ENCODE measurements around the gene SRBD1. TPM values are rescaled to one million over a fixed set of nuclear protein-coding genes. Genes with fewer than 3 reads are reported as not detected.

Gene SRBD1
- total RNA-seq, 2 experiments from 2014 or later = 19.4 to 20.0 TPM

- no peaks in the 10 kb centered on the region for H3K4me1 Mint-ChIP-seq
- no peaks in the 10 kb centered on the region for H3K27me3 Mint-ChIP-seq
- peaks cover 11% of the 10 kb centered on the region for H3K36me3 Mint-ChIP-seq (ENCODE audit: low read depth)
- ChIA-PET CTCF (interaction anchor here (0.6 to 1.4 kb wide), 2 partner anchors 11 to 22 kb away, joined by 3 to 6 read pairs; no protein-coding TSS in a partner anchor), POLR2A (no interaction called here)
- no peak overlapping the region for H3K27ac Mint-ChIP-seq
- peaks cover 13% of the 10 kb centered on the region for H3K9me3 Mint-ChIP-seq
- H3K4me3 Mint-ChIP-seq = no peak overlapping the region
- DNase-seq = no peak
Observed at GRCh38 chr2:45505138-45505537, 105.9 kb downstream of the SRBD1 start.

- peaks cover 11% of the 10 kb centered on the region for H3K36me3 Mint-ChIP-seq (ENCODE audit: low read depth)
- CTCF ChIA-PET = no interaction called here
- peaks cover 16% of the 10 kb centered on the region for H3K4me1 Mint-ChIP-seq
- no peak for DNase-seq
- POLR2A ChIA-PET = no interaction called here
- H3K27ac Mint-ChIP-seq = no peak overlapping the region
- H3K27me3 Mint-ChIP-seq = no peaks in the 10 kb centered on the region
- H3K4me3 Mint-ChIP-seq = no peak overlapping the region
- peaks cover 12% of the 10 kb centered on the region for H3K9me3 Mint-ChIP-seq
Observed at GRCh38 chr2:45498661-45499550, 112.2 kb downstream of the SRBD1 start.

- peaks cover 6% of the 10 kb centered on the region for H3K36me3 Mint-ChIP-seq (ENCODE audit: low read depth)
- DNase-seq = no peak
- H3K27me3 Mint-ChIP-seq = no peaks in the 10 kb centered on the region
- peaks cover 5% of the 10 kb centered on the region for H3K9me3 Mint-ChIP-seq
- CTCF ChIA-PET = interaction anchor here (1.0 kb wide), 1 partner anchor 10 kb away, joined by 3 read pairs; no protein-coding TSS in a partner anchor
- H3K4me1 Mint-ChIP-seq = peaks cover 16% of the 10 kb centered on the region
- H3K27ac Mint-ChIP-seq = no peak overlapping the region
- POLR2A ChIA-PET = no interaction called here
- H3K4me3 Mint-ChIP-seq = no peak overlapping the region
Observed at GRCh38 chr2:45497355-45497754, 113.7 kb downstream of the SRBD1 start.

- H3K27me3 Mint-ChIP-seq = no peaks in the 10 kb centered on the region
- no peak overlapping the region for H3K4me3 Mint-ChIP-seq
- no peak for DNase-seq
- POLR2A ChIA-PET = no interaction called here
- CTCF ChIA-PET = interaction anchor here (1.0 kb wide), 1 partner anchor 11 kb away, joined by 3 read pairs; no protein-coding TSS in a partner anchor
- peaks cover 4% of the 10 kb centered on the region for H3K9me3 Mint-ChIP-seq
- peaks cover 3% of the 10 kb centered on the region for H3K36me3 Mint-ChIP-seq (ENCODE audit: low read depth)
- no peak overlapping the region for H3K27ac Mint-ChIP-seq
- peaks cover 16% of the 10 kb centered on the region for H3K4me1 Mint-ChIP-seq
Observed at GRCh38 chr2:45496869-45497268, 114.2 kb downstream of the SRBD1 start.

GRCh38 chr2:45494978-45495293, 116.1 kb downstream of the SRBD1 start:
- no peak overlapping the region for H3K4me3 Mint-ChIP-seq
- DNase-seq = no peak
- H3K36me3 Mint-ChIP-seq (ENCODE audit: low read depth) = no peaks in the 10 kb centered on the region
- CTCF ChIA-PET = interaction anchor here (1.0 to 2.8 kb wide), 3 partner anchors 8 to 512 kb away, joined by 3 to 13 read pairs (median 4); no protein-coding TSS in a partner anchor
- POLR2A ChIA-PET = no interaction called here
- no peaks in the 10 kb centered on the region for H3K27me3 Mint-ChIP-seq
- H3K27ac Mint-ChIP-seq = no peak overlapping the region
- H3K4me1 Mint-ChIP-seq = peaks cover 16% of the 10 kb centered on the region
- H3K9me3 Mint-ChIP-seq = no peaks in the 10 kb centered on the region

- DNase-seq = peak; percentile 52
- ChIA-PET POLR2A (no interaction called here), CTCF (interaction anchor here (0.7 to 2.8 kb wide), 6 partner anchors 9 to 1689 kb away, joined by 3 to 13 read pairs (median 4); no protein-coding TSS in a partner anchor)
- Mint-ChIP-seq H3K4me1 (peaks cover 16% of the 10 kb centered on the region), H3K36me3 (ENCODE audit: low read depth) (no peaks in the 10 kb centered on the region), H3K9me3 (no peaks in the 10 kb centered on the region), H3K27me3 (no peaks in the 10 kb centered on the region), H3K4me3 (no peak overlapping the region), H3K27ac (no peak overlapping the region)
Observed at GRCh38 chr2:45494275-45494977, 116.6 kb downstream of the SRBD1 start.

GRCh38 chr2:45484965-45485364, 126.1 kb downstream of the SRBD1 start:
- DNase-seq = no peak
- Mint-ChIP-seq H3K36me3 (ENCODE audit: low read depth) (peaks cover 2% of the 10 kb centered on the region), H3K4me3 (no peak overlapping the region), H3K27ac (no peak overlapping the region), H3K27me3 (no peaks in the 10 kb centered on the region), H3K9me3 (no peaks in the 10 kb centered on the region), H3K4me1 (peaks cover 3% of the 10 kb centered on the region)
- POLR2A ChIA-PET = no interaction called here
- CTCF ChIA-PET = no interaction called here

GRCh38 chr2:45483997-45484396, 127.1 kb downstream of the SRBD1 start:
- H3K27me3 Mint-ChIP-seq = no peaks in the 10 kb centered on the region
- ChIA-PET POLR2A (no interaction called here), CTCF (no interaction called here)
- H3K4me1 Mint-ChIP-seq = peaks cover 3% of the 10 kb centered on the region
- DNase-seq = no peak
- peaks cover 2% of the 10 kb centered on the region for H3K36me3 Mint-ChIP-seq (ENCODE audit: low read depth)
- no peak overlapping the region for H3K27ac Mint-ChIP-seq
- no peak overlapping the region for H3K4me3 Mint-ChIP-seq
- no peaks in the 10 kb centered on the region for H3K9me3 Mint-ChIP-seq

GRCh38 chr2:45477546-45477945, 133.5 kb downstream of the SRBD1 start:
- no peaks in the 10 kb centered on the region for H3K9me3 Mint-ChIP-seq
- H3K36me3 Mint-ChIP-seq (ENCODE audit: low read depth) = peaks cover 8% of the 10 kb centered on the region
- H3K4me3 Mint-ChIP-seq = no peak overlapping the region
- no peak for DNase-seq
- ChIA-PET POLR2A (no interaction called here), CTCF (no interaction called here)
- H3K27ac Mint-ChIP-seq = no peak overlapping the region
- no peaks in the 10 kb centered on the region for H3K27me3 Mint-ChIP-seq
- no peaks in the 10 kb centered on the region for H3K4me1 Mint-ChIP-seq

GRCh38 chr2:45470531-45470930, 140.5 kb downstream of the SRBD1 start:
- DNase-seq = no peak
- H3K4me1 Mint-ChIP-seq = no peaks in the 10 kb centered on the region
- POLR2A ChIA-PET = no interaction called here
- CTCF ChIA-PET = no interaction called here
- no peak overlapping the region for H3K27ac Mint-ChIP-seq
- H3K9me3 Mint-ChIP-seq = no peaks in the 10 kb centered on the region
- H3K27me3 Mint-ChIP-seq = no peaks in the 10 kb centered on the region
- H3K4me3 Mint-ChIP-seq = no peak overlapping the region
- H3K36me3 Mint-ChIP-seq (ENCODE audit: low read depth) = no peaks in the 10 kb centered on the region

GRCh38 chr2:45469314-45470099, 141.6 kb downstream of the SRBD1 start:
- no peak for DNase-seq
- Mint-ChIP-seq H3K4me3 (no peak overlapping the region), H3K4me1 (no peaks in the 10 kb centered on the region), H3K27me3 (no peaks in the 10 kb centered on the region), H3K36me3 (ENCODE audit: low read depth) (no peaks in the 10 kb centered on the region), H3K9me3 (no peaks in the 10 kb centered on the region), H3K27ac (no peak overlapping the region)
- ChIA-PET CTCF (no interaction called here), POLR2A (no interaction called here)

- Mint-ChIP-seq H3K4me1 (no peaks in the 10 kb centered on the region), H3K36me3 (ENCODE audit: low read depth) (no peaks in the 10 kb centered on the region), H3K27me3 (no peaks in the 10 kb centered on the region), H3K9me3 (no peaks in the 10 kb centered on the region), H3K4me3 (no peak overlapping the region), H3K27ac (no peak overlapping the region)
- ChIA-PET POLR2A (no interaction called here), CTCF (no interaction called here)
- DNase-seq = no peak
Observed at GRCh38 chr2:45468279-45468678, 142.8 kb downstream of the SRBD1 start.

GRCh38 chr2:45466053-45466452, 145.0 kb downstream of the SRBD1 start:
- no peak overlapping the region for H3K4me3 Mint-ChIP-seq
- H3K27me3 Mint-ChIP-seq = no peaks in the 10 kb centered on the region
- H3K4me1 Mint-ChIP-seq = no peaks in the 10 kb centered on the region
- H3K27ac Mint-ChIP-seq = no peak overlapping the region
- H3K36me3 Mint-ChIP-seq (ENCODE audit: low read depth) = peaks cover 1% of the 10 kb centered on the region
- H3K9me3 Mint-ChIP-seq = no peaks in the 10 kb centered on the region
- CTCF ChIA-PET = interaction anchor here (1.3 kb wide), 1 partner anchor 13 kb away, joined by 3 read pairs; no protein-coding TSS in a partner anchor
- POLR2A ChIA-PET = no interaction called here
- DNase-seq = no peak
